NCI-H460 (cell line): ENCODE measurements around the gene LGI4. TPM values are rescaled to one million over a fixed set of nuclear protein-coding genes. Genes with fewer than 3 reads are reported as not detected.

ENCODE experiments used
- DNase-seq: peaks from one replicate; pipeline ENCODE4 v3.0.0-alpha.2; 2016; ENCODE audit warnings: low read depth; ENCODE audit errors: extremely low read depth
- polyA plus RNA-seq: library from polyadenylated mRNA; depleted of rRNA; stranded (reverse); fragments of >200 nt; gene quantifications from 2 replicates; pipeline ENCODE4 v1.2.3, GENCODE V29; 2014; cell fraction: nucleus; rRNA removed
- total RNA-seq: library from RNA; depleted of rRNA; stranded (reverse); fragments of >200 nt; shearing (Covaris generic); gene quantifications from 2 replicates; pipeline ENCODE4 v1.2.3, GENCODE V29; 2014; rRNA removed

Gene LGI4
- total RNA-seq, result 0.12 TPM in 1 of 2 replicates, not detected in the other
- polyA plus RNA-seq, result 0.06 TPM in 1 of 2 replicates, not detected in the other

DNA sequence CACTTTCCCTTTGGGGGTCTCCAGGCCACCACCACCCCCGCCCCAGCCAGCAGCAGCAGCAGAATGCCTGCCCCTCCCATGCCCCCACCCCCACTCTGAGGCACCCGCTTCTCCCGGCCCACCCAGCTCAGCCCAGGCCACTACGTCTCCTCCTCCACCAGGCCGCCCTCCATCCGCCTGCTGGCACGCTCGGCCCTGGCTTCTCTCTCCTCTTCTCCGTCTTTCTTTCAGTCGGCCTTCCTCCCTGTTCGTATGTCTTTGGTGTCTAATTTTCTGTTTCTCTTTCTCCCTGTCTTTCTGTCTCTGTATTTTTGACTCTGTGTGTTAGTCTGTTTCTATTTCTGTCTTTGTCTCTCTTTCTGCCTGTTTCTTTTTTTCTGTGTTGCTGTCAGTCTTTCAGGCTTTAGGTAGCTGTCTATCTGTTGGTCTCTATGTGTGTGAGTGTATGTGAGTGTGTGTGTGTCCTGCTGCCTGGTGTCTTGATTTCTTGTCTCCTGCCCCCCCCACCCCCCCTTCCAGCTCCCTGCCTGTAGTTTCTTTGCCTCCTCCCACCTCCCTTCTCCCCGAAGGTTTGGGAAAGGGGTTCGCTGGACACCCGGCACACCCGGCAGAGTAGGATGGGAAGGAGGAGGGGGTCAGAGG is at the start of gene LGI4:
LGI4 (minus strand) TSS at position 459 of the 642 bp plus-strand sequence; CDS start at position 80, 379 bp downstream.
- no peak for DNase-seq

DNA sequence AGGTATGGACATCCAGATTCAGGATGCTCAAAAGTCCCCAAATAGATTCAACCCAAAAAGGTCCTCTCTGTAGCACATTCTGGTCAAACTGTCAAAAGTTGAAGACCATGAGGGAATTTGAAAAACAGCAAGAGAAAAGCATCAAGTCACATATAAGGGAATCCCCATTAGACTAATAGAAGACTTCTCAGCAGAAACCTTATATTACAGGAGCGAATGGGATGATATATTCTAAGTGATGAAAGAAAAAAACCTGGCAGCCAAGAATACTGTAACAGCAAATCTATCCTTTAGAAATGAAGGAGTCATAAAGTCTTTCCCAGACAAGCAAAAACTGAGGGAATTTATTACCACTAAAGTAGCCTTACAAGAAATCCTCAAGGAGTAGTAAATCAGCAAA is 49.4 kb upstream of the LGI4 start:
- DNase-seq, result no peak

DNA sequence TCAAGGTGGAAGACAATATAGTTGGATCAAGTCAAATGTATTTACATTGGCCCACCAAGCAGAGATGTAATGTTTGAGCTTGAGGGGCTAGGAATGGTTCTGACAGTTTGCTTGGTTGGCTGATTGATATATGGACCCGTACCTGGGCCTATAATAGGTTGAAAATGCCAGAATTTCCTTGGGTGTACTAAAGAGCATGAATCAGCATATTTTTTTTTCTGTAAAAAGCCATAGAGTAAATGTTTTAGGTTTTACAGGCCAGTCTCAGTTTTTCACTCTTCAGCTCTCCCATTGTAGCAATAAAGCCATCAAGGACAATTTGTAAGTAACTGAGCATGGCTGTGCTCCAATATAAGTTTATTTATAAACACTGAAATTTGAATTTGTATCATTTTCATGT is 46.5 kb upstream of the LGI4 start:
- no peak for DNase-seq

DNA sequence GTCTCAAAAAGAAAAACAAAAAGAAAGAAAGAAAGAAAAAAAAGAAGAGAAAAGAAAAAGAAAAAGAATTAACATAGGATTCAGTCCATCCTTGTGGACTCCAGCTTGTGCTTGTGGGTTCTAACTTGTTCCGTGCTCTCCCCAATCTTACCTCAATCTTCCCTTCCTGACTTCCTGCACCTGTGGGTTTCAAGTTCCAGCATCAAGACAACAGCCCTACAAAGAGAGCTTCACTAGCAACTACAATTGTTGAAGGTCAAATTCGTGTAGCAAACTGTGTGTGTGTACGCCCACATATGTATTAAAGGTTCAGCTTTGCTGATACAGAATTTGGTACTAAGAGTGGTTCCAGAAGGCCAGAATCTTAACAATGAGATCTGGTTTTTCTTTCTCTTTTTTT is 45.0 kb upstream of the LGI4 start:
- no peak for DNase-seq

DNA sequence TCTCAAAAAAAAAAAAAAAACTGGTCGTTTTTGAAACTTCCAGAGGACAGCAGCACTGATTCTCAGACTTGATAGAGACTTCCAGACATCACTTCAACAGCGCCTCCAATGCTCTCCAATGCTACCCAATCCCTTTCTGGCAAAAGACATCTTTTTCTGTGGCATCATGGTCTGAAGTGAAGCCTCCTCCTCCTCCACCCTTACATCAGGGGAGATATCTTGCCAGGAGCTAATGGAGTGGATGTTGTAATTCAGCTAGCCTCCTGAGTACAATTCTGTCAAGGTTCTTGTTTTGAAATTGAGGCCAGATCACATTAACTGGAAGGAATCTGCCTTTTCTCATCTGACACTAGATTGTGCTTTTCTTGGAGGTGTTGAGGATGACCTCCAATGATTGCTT is 43.8 kb upstream of the LGI4 start:
- DNase-seq, result no peak

DNA sequence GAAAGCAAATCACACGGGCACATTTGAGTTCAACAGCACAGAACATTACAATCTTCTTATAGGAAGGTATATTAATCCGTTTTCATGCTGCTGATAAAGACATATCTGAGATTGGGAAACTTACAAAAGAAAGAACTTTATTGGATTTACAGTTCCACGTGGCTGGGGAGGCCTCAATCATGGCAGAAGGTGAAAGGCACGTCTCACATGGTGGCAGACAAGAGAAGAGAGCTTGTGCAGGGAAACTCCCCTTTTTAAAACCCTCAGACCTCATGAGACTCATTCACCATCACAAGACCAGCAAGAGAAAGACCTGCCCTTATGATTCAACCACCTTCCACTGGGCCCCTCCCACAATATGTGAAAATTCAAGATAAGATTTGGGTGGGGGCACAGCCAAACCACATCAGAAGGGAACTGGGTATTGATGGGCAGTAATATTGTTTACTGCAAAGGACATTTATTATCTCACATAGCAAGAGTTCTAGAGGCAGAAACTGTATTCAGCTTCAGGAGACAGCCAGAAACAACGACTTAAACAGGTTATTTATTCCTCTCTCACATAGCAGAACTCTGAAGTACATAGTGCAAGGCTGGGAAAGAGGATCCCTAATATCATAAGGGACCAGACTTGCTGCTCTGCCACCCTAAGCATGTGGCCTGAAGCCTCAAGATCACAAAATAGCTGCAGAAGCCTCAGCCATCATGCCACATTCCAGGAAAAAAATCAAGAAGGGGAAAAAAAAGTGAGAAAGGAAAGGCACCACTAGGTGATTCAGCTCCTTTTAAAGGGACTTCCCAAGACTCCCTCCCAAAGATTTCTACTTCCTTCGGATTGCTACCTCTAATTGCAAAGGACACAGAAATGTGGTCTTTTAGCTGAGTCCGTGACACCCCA is 42.8 kb upstream of the LGI4 start:
- DNase-seq, result no peak

DNA sequence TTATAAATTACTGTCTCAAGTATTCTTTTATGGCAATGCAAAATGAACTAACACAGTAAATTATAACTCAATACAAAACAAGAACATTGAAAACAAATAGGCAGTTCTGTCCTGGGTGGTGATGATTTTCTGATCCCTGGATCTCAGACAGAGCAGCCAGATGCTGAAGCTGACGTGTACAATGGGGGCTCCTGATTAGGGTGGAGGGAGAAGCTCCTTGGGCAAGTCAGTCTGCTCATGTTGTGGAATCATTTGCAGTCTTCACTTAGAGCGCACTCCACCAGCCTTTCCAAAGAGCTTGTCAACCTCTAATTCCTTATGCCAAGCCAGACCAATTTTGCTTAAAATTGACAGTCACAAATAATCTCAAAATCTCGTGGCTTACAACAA is 41.3 kb upstream of the LGI4 start:
- no peak for DNase-seq

DNA sequence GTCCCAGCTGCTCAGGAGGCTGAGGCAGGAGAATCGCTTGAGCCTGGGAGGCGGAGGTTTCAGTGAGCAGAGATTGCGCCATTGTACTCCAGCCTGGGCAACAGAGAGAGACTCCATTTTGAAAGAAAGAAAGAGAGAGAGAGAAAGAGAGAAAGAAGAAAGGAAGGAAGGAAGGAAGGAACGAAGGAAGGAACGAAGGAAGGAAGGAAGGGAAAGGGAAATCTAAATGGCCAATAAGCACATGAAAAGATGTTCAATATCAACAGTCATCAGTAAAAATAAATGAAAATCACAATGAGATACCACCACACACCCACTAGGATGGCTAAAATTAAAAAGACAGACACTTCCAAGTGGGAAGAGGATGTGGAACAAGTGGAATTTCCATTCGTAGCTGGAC is 39.4 kb upstream of the LGI4 start:
- DNase-seq, result no peak

DNA sequence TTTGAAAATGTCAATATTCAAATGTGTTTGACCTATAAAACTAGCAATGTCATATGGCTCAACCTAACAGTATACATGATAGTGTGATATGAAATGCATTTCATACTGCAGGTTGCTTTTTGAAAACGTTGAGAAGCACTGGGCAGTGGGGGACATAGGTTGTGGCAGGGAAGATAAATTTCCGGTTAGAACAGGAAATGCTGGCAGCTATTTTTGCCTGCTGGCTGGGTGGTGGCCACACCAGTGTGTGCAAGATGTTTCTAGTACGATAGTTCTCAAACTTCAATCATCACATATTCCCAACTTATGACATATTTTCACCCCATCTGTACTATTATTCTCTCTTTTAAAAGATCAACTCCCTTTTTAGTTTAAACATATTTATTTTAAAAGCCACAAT is 36.9 kb upstream of the LGI4 start:
- DNase-seq, result no peak

DNA sequence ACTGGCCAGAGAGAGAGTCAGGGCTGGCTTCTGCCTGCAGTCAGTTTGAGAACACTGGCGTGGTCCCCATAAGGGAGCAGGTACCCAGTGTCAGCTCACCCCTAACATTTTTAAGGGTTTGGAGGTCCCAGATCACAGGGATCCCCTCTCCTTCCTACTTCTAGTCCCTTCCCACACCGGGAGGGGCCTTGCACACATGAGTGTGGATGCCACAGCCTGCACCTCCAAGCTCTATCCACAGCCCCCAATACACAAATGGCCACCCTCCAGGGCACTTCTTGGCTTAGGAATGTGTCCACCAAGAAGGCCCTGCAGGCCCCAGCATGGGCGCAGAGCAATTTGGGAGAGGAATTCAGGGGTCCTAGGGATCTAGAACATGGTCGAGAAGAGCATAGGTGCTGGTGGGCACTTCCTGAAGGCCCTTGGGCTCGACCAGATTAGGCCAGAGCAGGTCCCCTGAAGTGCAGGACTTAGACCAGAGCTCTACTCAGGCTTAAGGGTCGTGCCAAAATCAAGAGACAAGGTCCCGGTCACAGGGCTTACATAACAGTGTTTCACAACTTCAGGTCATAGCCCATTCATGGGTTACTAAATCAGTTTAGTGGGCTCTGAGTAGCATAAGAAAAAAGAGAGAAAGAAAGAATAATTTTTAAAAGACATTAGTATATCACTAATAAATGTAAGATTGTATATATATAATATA is 35.7 kb upstream of the LGI4 start:
- no peak for DNase-seq

DNA sequence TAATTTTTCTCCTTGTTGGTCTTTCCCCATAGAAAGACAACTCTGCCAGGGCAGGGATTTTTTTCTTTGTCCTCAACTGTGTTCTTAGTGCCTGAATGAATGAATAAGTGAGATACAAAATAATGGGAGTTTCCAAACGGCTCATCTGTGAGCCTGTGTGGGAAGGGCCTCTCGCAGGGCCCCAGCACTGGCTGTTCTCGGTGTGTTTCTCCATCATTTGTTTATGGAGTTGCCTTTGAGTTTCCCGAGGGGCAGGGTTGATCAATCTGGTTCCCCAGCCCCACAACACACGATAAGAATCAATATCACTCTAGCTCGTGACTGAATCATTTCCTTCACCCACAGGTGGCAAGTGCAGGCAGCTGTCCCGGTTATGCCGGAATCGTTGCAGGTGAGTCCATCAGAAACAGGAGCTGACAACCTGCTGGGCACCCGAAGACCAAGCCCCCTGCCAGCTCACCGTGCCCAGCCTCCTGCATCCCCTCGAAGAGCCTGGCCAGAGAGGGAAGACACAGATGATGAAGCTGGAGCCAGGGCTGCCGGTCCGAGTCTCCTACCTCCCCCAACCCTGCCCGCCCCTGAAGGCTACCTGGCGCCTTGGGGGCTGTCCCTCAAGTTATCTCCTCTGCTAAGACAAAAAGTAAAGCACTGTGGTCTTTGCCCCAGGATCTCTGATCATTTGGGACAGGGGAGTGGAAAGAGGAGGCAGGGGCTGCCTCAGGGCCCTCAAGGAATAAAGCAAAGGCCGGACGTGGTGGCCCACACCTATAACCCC is 34.5 kb upstream of the LGI4 start:
- DNase-seq, result no peak

DNA sequence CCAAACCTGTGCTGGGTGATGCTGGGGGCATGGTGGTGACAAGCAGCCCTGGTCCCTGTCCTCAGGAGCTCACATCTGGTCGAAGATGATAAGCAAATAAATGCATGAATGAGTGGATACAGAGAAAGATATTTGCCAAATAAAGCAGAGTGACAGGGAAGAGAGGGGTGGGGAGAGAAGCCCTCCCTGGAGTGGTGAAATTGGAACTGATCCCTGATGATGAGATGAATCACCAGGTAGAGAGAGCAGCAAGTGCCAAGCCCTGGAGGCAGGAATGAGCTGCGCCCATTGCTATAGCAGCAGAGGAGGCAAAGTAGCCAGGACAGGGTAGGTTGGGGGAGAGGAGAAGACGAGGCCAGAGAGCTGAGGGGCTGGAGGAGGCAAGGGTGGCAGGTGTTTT is 33.3 kb upstream of the LGI4 start:
- DNase-seq, result no peak

DNA sequence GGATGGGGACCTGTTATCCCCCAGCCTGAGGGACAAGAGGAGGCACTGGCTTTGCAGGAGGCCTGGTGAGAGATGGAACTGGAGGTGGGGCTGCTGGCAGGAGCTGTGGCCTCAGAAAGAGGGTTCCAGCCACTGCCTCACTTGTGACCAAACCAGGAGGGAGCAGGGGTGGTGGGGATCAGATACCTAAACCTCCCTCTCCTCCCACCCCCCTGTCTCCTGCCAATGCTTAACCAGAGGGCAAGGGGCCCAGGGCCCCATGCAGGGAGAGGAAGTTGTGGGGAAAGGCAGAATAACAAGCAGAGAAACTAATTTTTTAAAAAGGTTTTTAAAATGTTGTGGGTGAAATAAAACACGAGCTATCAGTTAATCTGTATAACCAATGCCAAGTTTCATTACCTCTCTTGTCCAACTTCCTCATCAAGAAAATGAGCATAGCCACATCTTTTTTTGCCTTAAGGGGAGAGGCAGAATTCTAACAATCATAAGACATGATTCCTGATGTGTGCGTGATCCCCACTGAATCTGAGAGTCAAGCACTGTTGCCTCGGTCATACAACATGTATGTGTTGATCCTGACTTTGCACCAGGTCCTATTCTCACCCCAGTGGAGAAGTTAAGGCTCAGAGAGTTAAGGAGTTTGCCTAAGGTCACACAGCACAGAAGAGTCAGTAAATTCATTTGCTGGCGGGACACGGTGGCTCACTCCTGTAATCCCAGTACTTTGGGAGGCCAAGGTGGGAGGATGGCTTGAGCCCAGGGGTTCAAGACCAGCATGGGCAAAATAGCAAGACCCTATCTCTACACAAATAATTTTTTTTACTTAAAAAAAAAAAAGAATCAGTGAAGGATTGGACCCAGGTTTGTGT is 32.6 kb upstream of the LGI4 start:
- no peak for DNase-seq

DNA sequence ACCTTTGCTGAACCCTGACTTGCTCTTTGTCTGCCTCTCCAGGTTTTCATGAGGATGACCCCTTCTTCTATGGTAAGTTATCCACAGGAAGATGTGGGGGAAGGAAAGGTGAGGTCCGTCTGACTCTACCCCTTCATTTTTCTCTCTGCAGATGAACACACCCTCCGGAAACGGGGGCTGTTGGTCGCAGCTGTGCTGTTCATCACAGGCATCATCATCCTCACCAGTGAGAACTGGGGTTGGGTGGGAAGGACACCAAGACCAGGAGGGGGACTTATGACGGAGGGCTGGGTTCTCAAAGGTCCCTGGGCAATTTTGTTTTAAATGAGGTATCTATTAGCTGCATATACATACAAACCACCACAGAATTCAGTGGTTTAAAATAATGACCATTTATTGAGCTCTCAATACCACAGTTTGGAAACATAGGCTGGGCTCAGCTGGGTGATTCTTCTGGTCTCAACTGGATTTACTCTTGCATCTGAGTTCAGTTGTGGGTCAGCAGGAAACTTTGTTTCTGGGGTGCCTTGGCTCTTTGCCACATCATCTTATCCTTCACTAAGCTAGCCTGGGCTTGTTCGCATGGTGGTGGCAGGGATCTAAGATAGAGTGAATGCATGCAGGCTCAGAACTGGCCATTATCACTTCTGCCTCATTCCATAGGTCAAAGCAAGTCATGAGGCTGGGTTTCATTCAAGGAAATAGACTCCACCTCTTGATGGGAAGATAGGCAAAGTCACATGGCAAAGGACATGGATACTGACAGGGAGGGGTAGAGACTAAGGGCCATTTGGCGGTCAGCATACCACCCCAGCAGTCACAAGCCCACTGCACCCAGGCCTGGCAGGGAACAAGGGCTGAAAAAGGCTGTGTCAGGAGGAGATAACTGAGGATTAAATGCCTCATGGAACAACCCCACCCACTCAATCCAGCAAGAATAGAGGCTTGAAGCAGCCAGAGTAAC is 31.5 kb upstream of the LGI4 start:
- no peak for DNase-seq

DNA sequence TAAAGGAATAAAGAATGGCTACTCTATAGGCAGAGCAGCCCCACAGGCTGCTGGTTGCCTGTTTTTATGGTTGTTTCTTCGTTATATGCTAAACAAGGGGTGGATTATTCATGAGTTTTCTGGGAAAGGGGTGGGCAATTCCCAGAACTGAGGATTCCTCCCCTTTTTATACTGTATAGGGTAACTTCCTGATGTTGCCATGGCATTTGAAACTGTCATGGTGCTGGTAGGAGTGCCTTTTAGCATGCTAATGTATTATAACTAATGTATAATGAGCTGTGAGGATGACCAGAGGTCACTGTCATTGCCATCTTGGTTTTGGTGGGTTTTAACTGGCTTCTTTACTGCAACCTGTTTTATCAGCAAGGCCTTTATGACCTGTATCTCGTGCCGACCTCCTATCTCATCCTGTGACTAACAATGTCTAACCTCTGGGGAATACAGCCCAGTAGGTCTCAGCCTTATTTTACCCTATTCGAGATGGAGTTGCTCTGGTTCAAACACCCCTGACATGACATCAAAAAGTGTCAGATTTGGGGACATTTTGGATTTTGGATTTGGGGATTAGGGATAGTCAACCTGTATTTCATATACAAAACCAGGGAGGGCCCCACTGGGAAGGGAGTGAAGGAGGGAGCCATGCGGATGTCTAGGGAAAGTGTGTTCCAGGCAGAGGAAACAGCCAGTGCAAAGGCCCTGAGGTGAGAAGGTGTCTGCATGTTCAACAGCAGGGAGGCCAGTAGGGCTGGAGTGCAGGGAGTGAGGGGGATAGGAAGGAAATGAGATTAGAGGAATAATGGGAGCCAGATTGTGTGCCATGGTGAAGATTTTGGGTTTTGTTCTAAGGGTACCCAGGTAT is 30.6 kb upstream of the LGI4 start:
- no peak for DNase-seq

DNA sequence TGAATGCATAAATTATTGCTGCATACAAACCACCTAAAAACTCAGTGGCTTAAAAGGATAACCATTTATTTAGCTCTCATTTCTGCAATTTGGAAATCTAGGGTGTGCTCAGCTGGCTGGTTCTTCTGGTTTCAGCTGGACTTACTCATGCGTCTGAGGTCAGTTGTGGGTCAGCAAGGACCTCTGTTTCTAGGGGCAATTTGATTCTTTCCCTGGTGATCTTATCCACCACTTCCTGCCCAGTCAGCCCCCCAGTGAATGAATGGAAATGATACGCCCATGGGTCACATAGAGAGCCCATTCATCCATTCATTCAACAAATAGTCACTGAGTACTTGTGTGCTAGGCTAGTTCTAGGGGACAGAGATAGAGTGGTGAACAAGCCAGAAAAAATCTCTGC is 29.6 kb upstream of the LGI4 start:
- no peak for DNase-seq

DNA sequence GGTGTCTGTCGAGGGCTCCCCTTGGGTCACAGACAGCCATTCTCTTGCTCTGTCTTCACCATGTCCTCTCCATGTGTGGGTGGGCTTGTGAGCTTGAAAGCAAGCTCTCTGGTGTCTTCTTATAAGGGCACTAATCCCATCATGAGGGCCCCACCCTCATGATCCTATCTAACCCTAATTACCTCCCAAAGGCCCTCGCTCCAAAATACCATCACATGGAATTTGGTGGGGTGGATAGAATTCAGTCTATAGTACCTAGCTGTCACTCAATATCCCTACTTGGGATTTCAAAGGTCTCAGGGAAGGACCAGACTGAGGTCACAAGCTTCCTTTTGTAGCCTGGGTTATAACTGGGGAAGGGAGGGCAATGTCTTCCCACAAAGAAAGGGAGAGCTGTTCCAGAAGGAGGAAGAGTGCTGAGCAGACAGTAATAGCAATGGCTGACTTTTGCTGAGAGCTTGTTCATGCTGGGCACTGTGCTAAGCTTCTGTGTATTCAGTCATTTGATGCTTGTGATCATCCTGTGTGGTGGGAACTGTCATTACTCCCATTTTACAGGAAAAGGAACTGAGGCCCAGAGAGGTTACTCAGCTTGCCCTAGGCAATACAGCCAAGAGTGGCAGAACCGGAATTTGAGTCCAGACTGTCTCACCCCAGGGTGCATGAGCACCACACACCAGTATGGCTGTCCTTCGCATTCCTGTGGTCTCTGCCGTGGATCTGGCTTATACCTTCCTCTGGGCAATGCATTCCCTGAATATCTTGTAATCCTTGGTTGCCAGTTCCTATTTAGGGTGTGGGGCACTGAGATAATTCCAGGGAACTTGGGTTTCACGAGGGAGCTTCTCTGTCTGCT is 27.8 kb upstream of the LGI4 start:
- DNase-seq, result no peak
